Right lobe of liver (tissue), 4 donors: ENCODE measurements around the gene SLC35G6.

ENCODE experiments used
- CTCF ChIP-seq, 4 donors: fragments of 200-600 bp in 3 of 4; fragments of 450-650 bp in 1 of 4; IDR thresholded peaks; one replicate each; pipeline versions ENCODE4 v1.5.1 to v1.8.0; 2016 to 2022; ENCODE audit warnings: antibody characterized with exemption in 4 of 4, mild to moderate bottlenecking in 2 of 4
- POLR2A ChIP-seq: fragments of 450-650 bp; IDR thresholded peaks from one replicate; pipeline ENCODE4 v1.6.1; 2017; ENCODE audit warnings: antibody characterized with exemption, mild to moderate bottlenecking
- donor health status: DM: no; HTN: no; CAD: no.
- donor health status: DM: no; HTN: no; CAD: no.
- donor health status: DM: no; HTN: yes; CAD: no.

GRCh38 chr17:7496470-7497183 is 15.4 kb downstream of the SLC35G6 start:
- no peak for TF ChIP-seq POLR2A
- TF ChIP-seq CTCF (IDR thresholded peaks at IDR 0.05): no peak
